ENCODE results near the gene BRCA1.
"Not testable (repeated sequence)": the region's sequence is repeated elsewhere in the genome, so short reads cannot be mapped to it uniquely, and the experiment has no call there.

BRCA1 gene

DNA sequence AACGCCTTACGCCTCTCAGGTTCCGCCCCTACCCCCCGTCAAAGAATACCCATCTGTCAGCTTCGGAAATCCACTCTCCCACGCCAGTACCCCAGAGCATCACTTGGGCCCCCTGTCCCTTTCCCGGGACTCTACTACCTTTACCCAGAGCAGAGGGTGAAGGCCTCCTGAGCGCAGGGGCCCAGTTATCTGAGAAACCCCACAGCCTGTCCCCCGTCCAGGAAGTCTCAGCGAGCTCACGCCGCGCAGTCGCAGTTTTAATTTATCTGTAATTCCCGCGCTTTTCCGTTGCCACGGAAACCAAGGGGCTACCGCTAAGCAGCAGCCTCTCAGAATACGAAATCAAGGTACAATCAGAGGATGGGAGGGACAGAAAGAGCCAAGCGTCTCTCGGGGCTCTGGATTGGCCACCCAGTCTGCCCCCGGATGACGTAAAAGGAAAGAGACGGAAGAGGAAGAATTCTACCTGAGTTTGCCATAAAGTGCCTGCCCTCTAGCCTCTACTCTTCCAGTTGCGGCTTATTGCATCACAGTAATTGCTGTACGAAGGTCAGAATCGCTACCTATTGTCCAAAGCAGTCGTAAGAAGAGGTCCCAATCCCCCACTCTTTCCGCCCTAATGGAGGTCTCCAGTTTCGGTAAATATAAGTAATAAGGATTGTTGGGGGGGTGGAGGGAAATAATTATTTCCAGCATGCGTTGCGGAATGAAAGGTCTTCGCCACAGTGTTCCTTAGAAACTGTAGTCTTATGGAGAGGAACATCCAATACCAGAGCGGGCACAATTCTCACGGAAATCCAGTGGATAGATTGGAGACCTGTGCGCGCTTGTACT, at the start of gene BRCA1:
Gene BRCA1 (minus strand): TSS at position 232 of the 834 bp plus-strand sequence. CDS start 1,268 bp downstream, outside the sequence.
- peak; percentile 96 for FAIRE-seq

DNA sequence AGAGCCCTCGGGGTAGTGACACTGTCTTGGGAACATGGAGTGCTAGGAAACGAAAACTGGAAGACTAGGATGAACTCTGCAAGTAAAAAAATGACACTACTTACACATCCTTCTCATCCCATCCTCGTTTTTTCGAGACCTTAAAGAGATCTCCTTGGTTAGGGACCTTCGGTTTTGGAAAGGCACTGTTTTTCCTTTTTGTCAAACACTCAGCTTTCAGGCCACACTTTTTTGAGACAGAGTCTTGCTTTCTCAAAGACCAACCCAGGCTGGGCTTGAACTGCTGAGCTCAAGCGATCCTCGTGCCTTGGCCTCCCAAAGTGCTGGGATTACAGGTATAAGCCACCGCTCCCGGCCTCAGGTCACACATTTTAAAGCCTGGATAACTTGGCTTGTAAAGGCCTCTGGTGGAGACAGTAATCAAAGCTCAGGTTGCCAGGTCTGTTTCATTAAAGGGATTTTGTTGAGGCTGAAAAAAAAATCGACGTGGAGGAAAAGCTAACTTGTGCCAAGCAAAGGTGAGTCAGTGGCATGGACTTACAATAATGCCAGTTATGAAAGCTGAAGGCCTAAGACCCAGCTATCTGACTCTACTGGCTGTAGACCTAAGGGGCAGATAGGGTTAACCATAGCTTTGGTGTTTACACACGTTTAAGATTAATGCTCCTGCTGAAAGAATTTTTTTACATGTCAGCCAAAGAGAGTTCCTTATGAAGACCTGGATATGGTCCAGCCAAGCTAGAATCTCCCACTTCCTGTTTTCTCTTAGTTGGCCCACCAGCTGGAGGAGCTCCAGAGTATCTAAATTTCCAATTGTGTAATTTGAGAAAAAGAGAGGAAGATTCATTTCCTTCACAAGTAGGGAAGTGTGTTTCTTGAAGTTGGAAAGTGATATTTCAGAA, 46.7 kb upstream of the BRCA1 start:
- no peak for FAIRE-seq

DNA sequence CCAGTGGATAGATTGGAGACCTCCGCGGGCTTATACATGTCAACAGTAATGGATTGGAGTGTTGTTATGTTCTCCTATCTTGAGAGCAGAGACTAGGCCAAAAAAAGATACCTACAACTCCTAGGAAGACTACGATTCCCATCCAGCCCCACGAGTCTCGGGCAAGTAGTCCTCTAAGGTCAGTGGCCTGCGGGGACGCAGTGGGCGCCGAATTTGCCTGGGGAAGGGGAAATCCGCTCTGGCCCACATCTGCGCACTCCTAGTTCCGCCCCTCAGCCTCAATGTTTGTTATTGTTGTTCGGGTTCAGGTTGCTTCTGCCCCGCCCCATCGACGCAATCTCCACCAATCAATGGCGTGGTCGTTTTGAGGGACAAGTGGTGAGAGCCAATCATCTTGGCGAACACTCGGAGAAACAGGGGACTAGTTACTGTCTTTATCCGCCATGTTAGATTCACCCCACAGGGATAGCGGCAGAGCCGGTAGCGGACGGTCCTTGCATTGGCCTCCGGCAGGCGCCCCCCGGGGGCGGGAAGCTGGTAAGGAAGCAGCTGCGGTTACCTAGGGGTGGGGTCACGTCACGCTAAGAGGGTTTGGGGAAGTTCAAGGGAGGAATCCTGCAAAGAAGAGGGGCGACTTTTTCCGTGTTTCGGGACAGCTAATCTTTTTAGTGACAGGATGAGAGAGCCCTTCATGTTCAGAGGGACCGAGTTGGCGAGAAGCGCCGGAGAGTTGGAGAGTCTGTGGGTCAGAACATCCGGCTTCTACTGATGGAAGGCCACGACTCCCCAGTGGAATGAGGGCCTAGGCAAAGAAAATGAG, 45.8 kb upstream of the BRCA1 start, which contains the start of gene NBR1:
Gene NBR1 (plus strand): TSS at position 449 of the 820 bp plus-strand sequence. CDS start 4,586 bp downstream, outside the sequence.
- peak; percentile 81 for FAIRE-seq

GRCh38 chr17:43170140-43170765, 45.1 kb upstream of the BRCA1 start:
- FAIRE-seq = peak; percentile 84

- FAIRE-seq = no peak
These were observed 44.5 kb upstream of the BRCA1 start for GRCh38 chr17:43169561-43170139.

DNA sequence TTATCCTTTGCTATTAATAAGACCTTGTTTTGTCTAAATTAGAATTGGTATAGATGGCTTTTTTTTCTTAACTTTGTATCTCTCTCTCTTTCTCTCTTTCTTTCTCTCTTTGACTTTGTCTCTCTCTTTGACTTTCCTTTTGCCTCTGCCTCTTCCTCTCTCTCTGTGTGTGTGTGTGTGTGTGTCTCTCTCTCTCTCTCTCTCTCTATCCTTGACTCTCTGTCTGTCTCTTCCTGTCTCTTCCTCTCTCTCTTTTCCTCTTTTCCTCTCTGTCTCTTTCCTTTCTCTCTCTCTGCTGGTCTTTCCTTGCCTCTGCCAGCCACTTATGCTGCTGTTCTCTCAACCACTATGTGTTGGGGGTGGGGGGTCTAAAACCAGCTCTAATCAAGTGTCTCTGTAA, 40.8 kb upstream of the BRCA1 start:
- FAIRE-seq = not testable (repeated sequence)

GRCh38 chr17:43159957-43160356, 34.8 kb upstream of the BRCA1 start:
- FAIRE-seq = not testable (repeated sequence)

DNA sequence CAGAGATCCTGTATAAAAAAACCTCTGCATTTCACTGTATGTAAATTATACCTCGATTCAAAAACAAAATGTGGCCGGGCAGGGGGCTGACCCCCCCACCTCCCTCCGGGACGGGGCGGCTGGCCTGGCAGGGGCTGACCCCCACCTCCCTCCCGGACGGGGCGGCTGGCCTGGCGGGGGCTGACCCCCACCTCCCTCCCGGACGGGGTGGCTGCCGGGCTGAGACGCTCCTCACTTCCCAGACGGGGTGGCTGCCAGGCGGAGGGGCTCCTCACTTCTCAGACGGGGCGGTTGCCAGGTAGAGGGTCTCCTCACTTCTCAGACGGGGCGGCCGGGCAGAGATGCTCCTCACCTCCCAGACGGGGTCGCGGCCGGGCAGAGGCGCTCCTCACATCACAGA, 34.1 kb upstream of the BRCA1 start:
- FAIRE-seq = not testable (repeated sequence)

GRCh38 chr17:43155666-43156065, 30.5 kb upstream of the BRCA1 start:
- no peak for FAIRE-seq

- FAIRE-seq = not testable (repeated sequence)
These were observed 28.2 kb upstream of the BRCA1 start for GRCh38 chr17:43153197-43153835.

- no peak for FAIRE-seq
These were observed 26.8 kb upstream of the BRCA1 start for GRCh38 chr17:43151880-43152456.

DNA sequence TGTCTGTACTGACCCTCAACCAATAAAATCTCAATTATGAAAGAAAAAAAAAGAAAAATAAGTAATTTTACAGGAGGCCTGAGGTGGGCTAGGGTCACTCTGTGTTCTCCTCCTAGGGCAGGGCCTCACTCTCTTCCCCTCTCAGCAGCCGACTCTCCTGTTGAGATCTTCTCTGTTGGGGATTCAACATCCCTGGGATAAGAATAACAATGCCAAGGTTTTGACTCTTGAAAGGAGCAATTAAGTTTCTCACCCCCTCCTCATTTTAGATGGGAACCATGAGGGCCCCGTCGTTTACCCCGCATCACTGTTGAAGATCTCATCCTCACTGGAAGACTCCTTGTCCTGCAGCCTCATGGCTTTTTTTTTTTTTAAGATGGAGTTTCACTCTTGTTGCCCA, 21.5 kb upstream of the BRCA1 start:
- FAIRE-seq = no peak

DNA sequence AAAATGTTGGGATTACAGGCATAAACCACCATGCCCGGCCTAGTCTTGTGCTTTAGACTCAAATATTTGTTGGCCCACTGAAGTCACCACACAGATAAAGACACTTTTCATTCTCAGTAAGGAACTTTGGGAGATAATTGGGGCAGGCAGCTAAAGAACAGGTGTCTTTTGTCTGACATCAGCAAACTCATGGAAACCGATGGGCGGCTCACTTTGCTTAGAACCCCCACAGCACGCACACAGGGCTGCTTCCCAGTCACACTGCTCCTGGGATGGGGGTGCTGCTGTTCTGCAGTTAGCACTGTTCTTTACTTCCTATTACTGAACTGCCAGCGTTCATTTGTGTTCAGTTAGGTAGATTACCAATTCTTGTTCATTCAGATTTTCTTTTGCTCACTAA, 18.0 kb upstream of the BRCA1 start:
- FAIRE-seq = no peak

DNA sequence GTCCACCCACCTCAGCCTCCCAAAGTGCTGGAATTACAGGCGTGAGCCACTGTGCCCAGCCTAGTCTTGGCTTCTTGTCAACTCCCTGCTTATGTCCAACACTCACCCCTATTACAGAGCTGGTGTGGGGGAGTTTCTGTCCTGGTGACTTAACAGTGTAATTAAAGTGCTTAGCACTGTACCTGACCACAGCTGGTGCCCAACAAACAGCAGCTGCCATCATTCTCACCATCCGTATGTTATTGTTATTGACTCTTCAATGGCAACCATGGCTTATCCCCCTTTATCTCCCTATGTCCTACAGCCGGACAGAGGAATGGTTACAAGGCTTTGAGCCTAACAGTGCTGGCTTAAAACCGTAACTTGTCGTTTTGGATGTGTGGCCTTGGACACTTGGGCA, 17.0 kb upstream of the BRCA1 start:
- no peak for FAIRE-seq

GRCh38 chr17:43140396-43141332, 15.5 kb upstream of the BRCA1 start:
- no peak for FAIRE-seq

GRCh38 chr17:43138531-43138930, 13.4 kb upstream of the BRCA1 start:
- not testable (repeated sequence) for FAIRE-seq

- not testable (repeated sequence) for FAIRE-seq
These were observed 11.4 kb upstream of the BRCA1 start for GRCh38 chr17:43136574-43136973.

- no peak for FAIRE-seq
These were observed 10.3 kb upstream of the BRCA1 start for GRCh38 chr17:43135454-43135819.

DNA sequence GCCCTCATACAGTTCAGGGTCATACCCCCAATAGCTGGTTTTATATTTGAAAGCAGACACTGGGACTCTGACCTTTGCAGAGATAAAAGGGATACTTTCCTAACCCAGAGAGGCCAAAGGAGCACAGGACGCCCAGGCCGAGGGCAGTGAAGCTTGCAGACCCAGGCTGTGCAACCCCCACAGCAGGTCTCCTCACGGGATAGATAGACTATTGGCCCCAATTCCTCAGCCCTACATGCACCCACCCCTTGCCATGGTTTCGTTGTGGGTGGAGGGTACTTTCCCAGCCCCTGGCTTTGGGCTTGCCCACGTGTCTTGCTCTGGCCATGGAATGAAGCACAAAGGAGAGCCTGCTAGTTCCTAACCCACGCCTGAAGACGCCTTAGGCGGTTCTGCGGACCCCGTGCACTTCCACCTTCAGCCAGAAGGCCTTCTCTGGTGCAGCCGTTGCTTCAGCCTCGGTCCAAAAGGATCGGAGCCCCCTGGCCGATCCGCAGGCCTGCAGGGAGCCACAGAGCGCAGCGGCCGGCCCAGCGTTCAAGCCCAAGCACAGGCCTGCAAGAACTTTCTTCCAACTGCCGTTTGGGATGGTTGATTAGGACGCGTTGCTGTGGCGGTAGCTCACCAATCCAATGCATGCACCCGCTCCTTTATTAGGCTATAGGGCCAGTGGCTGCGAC, 9.8 kb upstream of the BRCA1 start:
- no peak for FAIRE-seq

Data from TTC549 (cell line).